Stimulated activated CD8-positive, alpha-beta memory T cell treated with anti-CD3 and anti-CD28 coated beads, Interleukin-7, amount 100 ng/mL, for 1 hour (primary cell): ENCODE data around the gene CDK9.
"Not testable (repeated sequence)": the region's sequence is repeated elsewhere in the genome, so short reads cannot be mapped to it uniquely, and the experiment has no call there.

ENCODE experiments used
- DNase-seq, 2 donors: peaks; one replicate each; pipeline ENCODE4 v3.0.0-alpha.2; 2020; ENCODE audit warnings: low read depth in 2 of 2

The CDK9 gene

GRCh38 chr9:127780126-127780885 is 5.5 kb upstream of the CDK9 start:
- no peak for DNase-seq

- DNase-seq, result not testable (repeated sequence)
These were observed 4.9 kb upstream of the CDK9 start for GRCh38 chr9:127780909-127781308.

GRCh38 chr9:127781806-127782205 is 4.0 kb upstream of the CDK9 start:
- no peak for DNase-seq

GRCh38 chr9:127783111-127784008 is 2.5 kb upstream of the CDK9 start:
- peak; percentile 41 to 48 for DNase-seq

GRCh38 chr9:127785023-127785932 is 556 bp upstream of the CDK9 start:
- DNase-seq, result peak; percentile 80 to 86

GRCh38 chr9:127786773-127787104 is 905 bp downstream of the CDK9 start:
- DNase-seq, result no peak

GRCh38 chr9:127788337-127789011 is 2.6 kb downstream of the CDK9 start:
- DNase-seq, result no peak

- DNase-seq, result no peak
These were observed 3.3 kb downstream of the CDK9 start for GRCh38 chr9:127789179-127789578.

- no peak for DNase-seq
These were observed 4.4 kb downstream of the CDK9 start for GRCh38 chr9:127790094-127790855.

GRCh38 chr9:127791085-127791484 is 5.3 kb downstream of the CDK9 start:
- DNase-seq, result no peak

GRCh38 chr9:127792417-127793031 is 6.7 kb downstream of the CDK9 start:
- no peak for DNase-seq

- no peak for DNase-seq
These were observed 7.4 kb downstream of the CDK9 start for GRCh38 chr9:127793093-127793708.

GRCh38 chr9:127794001-127794791 is 8.4 kb downstream of the CDK9 start:
- no peak for DNase-seq

GRCh38 chr9:127796225-127796813 is 10.5 kb downstream of the CDK9 start:
- DNase-seq, result no peak

- DNase-seq, result no peak
These were observed 11.1 kb downstream of the CDK9 start for GRCh38 chr9:127796852-127797370.

GRCh38 chr9:127801955-127802575 is 16.2 kb downstream of the CDK9 start:
- DNase-seq, result no peak

- peak; percentile 58 to 61 for DNase-seq
These were observed 17.0 kb downstream of the CDK9 start, which contains the start of gene FPGS for GRCh38 chr9:127802576-127803443. FPGS (plus strand) TSS chr9:127802882; CDS start chr9:127802925, 43 bp downstream.
